Adrenal gland (tissue), 12 donors: ENCODE results near the gene FAM78B. TPM values are rescaled to one million over a fixed set of nuclear protein-coding genes. Genes with fewer than 3 reads are reported as not detected.

Experiments
- DNase-seq, 7 donors: peaks; one replicate each; pipeline ENCODE4 v3.0.0-alpha.2; 2019 to 2020
- H3K27ac ChIP-seq, 5 donors: fragments of 200-600 bp; sonication (generic) in 4 of 5; 1 replicate in 3 of 5; 2 replicates in 2 of 5; pipeline versions ENCODE4 v1.5.1 to v1.8.0; 2016 to 2020; ENCODE audit warnings: mild to moderate bottlenecking in 1 of 5
- H3K27me3 ChIP-seq: fragments of 200-600 bp; 2 replicates; pipeline ENCODE4 v1.8.0; 2021
- H3K36me3 ChIP-seq, 2 donors: fragments of 200-600 bp; replicated peaks in 1 of 2; 1 replicate in 1 of 2; 2 replicates in 1 of 2; pipeline versions ENCODE4 v1.5.1 to v1.8.0; 2018 to 2022
- H3K4me1 ChIP-seq, 2 donors: fragments of 200-600 bp; replicated peaks in 1 of 2; 1 replicate in 1 of 2; 2 replicates in 1 of 2; pipeline versions ENCODE4 v1.5.1 to v1.8.0; 2018 to 2021
- H3K4me3 ChIP-seq, 4 donors: fragments of 200-600 bp; sonication (generic) in 3 of 4; one replicate each; pipeline ENCODE4 v1.5.1; 2016 to 2018
- H3K9me3 ChIP-seq, 3 donors: fragments of 200-600 bp; sonication (generic) in 1 of 3; replicated peaks in 1 of 3; 1 replicate in 2 of 3; 2 replicates in 1 of 3; pipeline versions ENCODE4 v1.5.1 to v1.8.0; 2016 to 2021
- POLR2A ChIP-seq, 2 donors: fragments of 450-650 bp; IDR thresholded peaks; one replicate each; pipeline ENCODE4 v1.6.1; 2017; ENCODE audit warnings: antibody characterized with exemption in 2 of 2, mild to moderate bottlenecking in 2 of 2, moderate library complexity in 1 of 2
- WGBS, 4 donors: extraction: QIAGEN DNeasy Blood & Tissue Kit in 2 of 4; methylation state at CpG; one replicate each; pipeline versions ENCODE4 v1.1.5 to v1.1.7; 2013 to 2017; 5-methylcytosine and 5-hydroxymethylcytosine counted together
- intact Hi-C, 2 donors: fragments of 100-400 bp; cut with DNase I; formaldehyde crosslinking; loops; one replicate each; pipeline versions ENCODE4 v1.14.1 to v1.15.0; 2022 to 2023
- polyA plus RNA-seq, 3 donors: library from polyadenylated mRNA; stranded (reverse); fragments of 200-250 nt in 2 of 3; fragments of 350-450 nt in 1 of 3; fragmentation: Illumina TruSeq in 1 of 3; extraction: RNeasy Lipid Tissue Mini Kit (QIAGEN cat#74804) in 1 of 3; gene quantifications; one replicate each; pipeline ENCODE4 v1.2.3, GENCODE V29; 2013 to 2014
- total RNA-seq, 9 donors: library from RNA; depleted of rRNA in 4 of 9; stranded (reverse); fragments of >200 nt in 4 of 9; fragments of 120-200 nt in 1 of 9; fragmentation: NEBNext Ultra II Directional in 1 of 9; extraction: Animal tissue kit (Norgen Biotek cat#: 25700) in 1 of 9; gene quantifications; one replicate each; pipeline versions ENCODE4 v1.1.0 to v1.2.4, GENCODE V29; 2013 to 2023
- TF ChIP-seq, protein P1 (sequence below), 6 experiments: fragments of 450-650 bp in 4 of 6; fragments of 200-600 bp in 2 of 6; sonication (generic) in 1 of 6; IDR thresholded peaks; 1 replicate in 5 of 6; 2 replicates in 1 of 6; pipeline versions ENCODE4 v1.5.1 to v1.8.0; 2016 to 2021; ENCODE audit warnings: antibody characterized with exemption in 6 of 6, mild to moderate bottlenecking in 2 of 6, moderate library complexity in 1 of 6
- donor health status: healthy with polysubstance abuse.
- donor health status: Bipolar disorder and iron deficiency.
- donor health status: DM: yes; HTN: yes; CAD: no.
- donor health status: DM: no; HTN: no; CAD: no.
- donor health status: DM: no; HTN: no; CAD: no.
- donor health status: DM: yes; HTN: yes; CAD: no.

FAM78B gene
- total and polyA plus RNA-seq, 12 donors: 0.28 to 3.5 (median 0.98) TPM

DNA sequence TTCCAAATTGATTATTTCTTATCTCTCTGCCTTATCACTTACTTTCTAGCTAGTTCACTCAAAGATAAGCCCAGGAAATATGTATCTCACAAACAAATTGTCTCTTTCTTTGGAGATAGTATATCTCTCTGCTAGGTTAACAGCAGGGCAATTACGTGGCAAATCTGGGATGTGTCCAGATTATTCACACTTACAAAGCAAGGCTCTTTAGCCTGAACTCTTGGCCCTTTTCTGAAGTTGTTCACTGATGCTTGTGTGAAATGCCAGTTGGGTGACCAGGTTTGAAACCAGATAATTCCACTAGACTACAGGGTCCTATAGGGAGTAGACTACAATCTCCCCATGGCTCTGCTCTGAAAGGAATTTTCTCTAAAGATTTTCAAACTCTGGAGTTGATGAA, 30.8 kb upstream of the FAM78B start:
- Histone ChIP-seq H3K27ac (no peak overlapping the region), H3K36me3 (no peaks in the 10 kb centered on the region), H3K4me3 (no peak overlapping the region), H3K9me3 (no peaks in the 10 kb centered on the region), H3K4me1 (no peaks in the 10 kb centered on the region), H3K27me3 (no peaks in the 10 kb centered on the region)
- peak in 3 of 7 donors; percentile 13 to 25 (median 21) for DNase-seq
- WGBS, 4 donors: 25 to 45% (median 32%) methylated on average over 1 of the region's 1 CpG
- no peak for TF ChIP-seq POLR2A (IDR thresholded peaks at IDR 0.05)
- TF ChIP-seq, protein P1, sequence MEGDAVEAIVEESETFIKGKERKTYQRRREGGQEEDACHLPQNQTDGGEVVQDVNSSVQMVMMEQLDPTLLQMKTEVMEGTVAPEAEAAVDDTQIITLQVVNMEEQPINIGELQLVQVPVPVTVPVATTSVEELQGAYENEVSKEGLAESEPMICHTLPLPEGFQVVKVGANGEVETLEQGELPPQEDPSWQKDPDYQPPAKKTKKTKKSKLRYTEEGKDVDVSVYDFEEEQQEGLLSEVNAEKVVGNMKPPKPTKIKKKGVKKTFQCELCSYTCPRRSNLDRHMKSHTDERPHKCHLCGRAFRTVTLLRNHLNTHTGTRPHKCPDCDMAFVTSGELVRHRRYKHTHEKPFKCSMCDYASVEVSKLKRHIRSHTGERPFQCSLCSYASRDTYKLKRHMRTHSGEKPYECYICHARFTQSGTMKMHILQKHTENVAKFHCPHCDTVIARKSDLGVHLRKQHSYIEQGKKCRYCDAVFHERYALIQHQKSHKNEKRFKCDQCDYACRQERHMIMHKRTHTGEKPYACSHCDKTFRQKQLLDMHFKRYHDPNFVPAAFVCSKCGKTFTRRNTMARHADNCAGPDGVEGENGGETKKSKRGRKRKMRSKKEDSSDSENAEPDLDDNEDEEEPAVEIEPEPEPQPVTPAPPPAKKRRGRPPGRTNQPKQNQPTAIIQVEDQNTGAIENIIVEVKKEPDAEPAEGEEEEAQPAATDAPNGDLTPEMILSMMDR (IDR thresholded peaks at IDR 0.05): no peak
- intact Hi-C loops: no loop called here

DNA sequence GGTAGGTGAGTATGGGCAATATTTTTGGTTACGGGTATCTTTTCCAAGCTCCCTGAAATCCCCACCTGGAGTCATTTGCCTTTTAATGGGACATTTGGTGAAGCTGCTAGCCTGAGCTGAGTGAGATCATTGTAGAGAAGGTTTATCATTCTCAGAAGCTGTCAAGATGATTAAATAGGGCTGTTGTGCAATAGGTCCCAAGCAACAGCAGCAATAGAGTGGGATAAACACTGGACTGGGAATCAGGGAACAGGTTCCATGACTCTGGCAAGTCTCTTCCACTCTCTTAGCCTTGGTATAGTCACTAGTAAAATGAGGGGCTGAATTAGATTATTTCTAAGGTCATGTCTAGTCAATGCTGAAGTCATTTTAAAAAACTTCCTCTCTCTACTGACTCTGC, 30.3 kb upstream of the FAM78B start:
- Histone ChIP-seq H3K27ac (no peak overlapping the region), H3K9me3 (no peaks in the 10 kb centered on the region), H3K36me3 (no peaks in the 10 kb centered on the region), H3K4me3 (no peak overlapping the region), H3K4me1 (no peaks in the 10 kb centered on the region), H3K27me3 (no peaks in the 10 kb centered on the region)
- peak in 2 of 7 donors; percentile 7 to 9 for DNase-seq
- intact Hi-C loops: no loop called here
- TF ChIP-seq POLR2A (IDR thresholded peaks at IDR 0.05): no peak
- 64 to 83% (median 79%) methylated on average over 1 of the region's 1 CpG for WGBS, 4 donors

DNA sequence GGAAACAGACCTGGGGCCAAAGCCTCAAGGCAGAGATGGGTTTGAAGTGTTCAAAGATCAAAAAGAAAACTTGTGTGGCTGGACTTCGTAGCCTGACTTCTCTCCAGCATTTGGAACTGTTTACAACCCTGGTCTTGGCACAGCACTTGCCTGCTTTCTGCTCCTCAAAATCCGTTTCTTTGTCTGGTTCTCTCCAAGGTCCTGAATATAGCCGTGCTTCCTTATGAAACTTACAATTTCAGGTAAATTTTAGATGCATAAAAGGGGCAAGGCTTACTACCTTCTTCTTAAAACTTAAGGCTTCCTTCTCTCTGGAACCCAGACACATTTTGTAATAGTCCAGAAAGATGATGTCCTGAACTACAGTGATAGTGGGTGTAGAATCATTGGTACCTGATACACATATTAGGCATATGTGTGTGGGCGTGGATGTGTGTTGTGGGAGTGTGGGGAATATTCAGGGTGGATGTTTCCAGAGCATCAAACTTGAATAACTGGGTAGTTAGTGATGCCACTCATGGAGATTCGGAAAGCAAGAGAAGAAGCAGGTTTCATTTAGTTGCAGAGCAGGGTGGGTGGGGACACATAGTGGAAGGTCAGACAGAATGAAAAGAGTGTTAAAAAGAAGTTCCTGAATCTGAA, 26.4 kb upstream of the FAM78B start:
- intact Hi-C loops: no loop called here

DNA sequence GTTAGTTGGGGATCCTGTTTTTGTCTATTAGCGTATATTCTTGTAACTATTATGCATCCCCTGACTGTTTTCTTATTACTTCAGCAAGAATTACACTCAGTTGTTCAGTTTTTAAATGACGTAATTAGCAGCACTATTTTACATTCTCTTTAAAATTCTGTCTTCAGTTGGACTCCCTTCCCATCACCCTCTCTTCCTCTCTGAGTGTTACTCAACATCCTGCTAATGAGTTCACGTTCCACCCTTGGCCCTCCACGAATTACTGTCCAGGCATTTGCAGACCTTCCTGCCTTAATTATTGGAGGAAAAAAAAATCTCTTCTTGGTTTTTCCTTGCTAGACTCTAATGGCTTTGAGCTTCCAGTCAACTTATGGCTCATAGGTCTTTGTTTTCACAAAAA, 23.6 kb upstream of the FAM78B start:
- Histone ChIP-seq H3K4me1 (no peaks in the 10 kb centered on the region), H3K9me3 (no peaks in the 10 kb centered on the region), H3K4me3 (no peak overlapping the region), H3K36me3 (no peaks in the 10 kb centered on the region), H3K27me3 (no peaks in the 10 kb centered on the region), H3K27ac (no peak overlapping the region)
- DNase-seq: no peak
- WGBS, 4 donors: 45 to 54% (median 50%) methylated on average over 4 of the region's 4 CpGs
- TF ChIP-seq, protein P1 (IDR thresholded peaks at IDR 0.05): no peak
- TF ChIP-seq POLR2A (IDR thresholded peaks at IDR 0.05): no peak
- intact Hi-C loops: no loop called here

More for the DNA sequence above, 26.4 kb upstream of the FAM78B start:
- H3K9me3 ChIP-seq: no peaks in the 10 kb centered on the region
- no peaks in the 10 kb centered on the region for H3K36me3 ChIP-seq
- 41 to 50% (median 43%) methylated on average over 5 of the region's 5 CpGs for WGBS, 4 donors
- no peaks in the 10 kb centered on the region for H3K27me3 ChIP-seq
- no peaks in the 10 kb centered on the region for H3K4me1 ChIP-seq
- H3K27ac ChIP-seq: no peak overlapping the region
- no peak for TF ChIP-seq POLR2A (IDR thresholded peaks at IDR 0.05)
- TF ChIP-seq, protein P1 (IDR thresholded peaks at IDR 0.05): no peak
- no peak overlapping the region for H3K4me3 ChIP-seq
- DNase-seq: no peak

DNA sequence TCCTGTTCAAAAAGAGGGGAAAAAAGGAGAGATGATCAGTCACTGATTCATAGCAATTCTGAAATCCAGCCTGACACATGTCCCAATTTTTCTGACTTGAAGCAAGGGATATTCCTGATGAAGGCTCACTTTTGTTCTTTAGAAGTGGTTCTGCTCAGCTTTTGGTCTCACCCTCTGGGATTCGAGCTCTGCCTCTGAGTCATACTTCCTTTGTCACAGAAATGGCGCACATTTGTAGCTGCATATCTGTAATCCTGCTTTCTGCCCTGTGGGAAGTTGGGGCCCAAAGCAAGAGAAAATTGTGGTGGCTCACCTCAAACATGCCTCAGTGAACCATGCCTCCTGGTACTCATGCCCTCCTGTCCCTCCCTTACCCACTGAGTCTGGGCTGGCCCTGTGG, 22.3 kb upstream of the FAM78B start:
- Histone ChIP-seq H3K4me3 (no peak overlapping the region), H3K27ac (no peak overlapping the region), H3K36me3 (no peaks in the 10 kb centered on the region), H3K4me1 (no peaks in the 10 kb centered on the region), H3K9me3 (no peaks in the 10 kb centered on the region), H3K27me3 (no peaks in the 10 kb centered on the region)
- TF ChIP-seq, protein P1 (IDR thresholded peaks at IDR 0.05): no peak
- TF ChIP-seq POLR2A (IDR thresholded peaks at IDR 0.05): no peak
- DNase-seq: no peak
- 49 to 57% (median 55%) methylated on average over 2 of the region's 2 CpGs for WGBS, 4 donors
- intact Hi-C loops: no loop called here
